SK-N-SH (cell line): ENCODE data around the gene TYMS. TPM values are rescaled to one million over a fixed set of nuclear protein-coding genes. Genes with fewer than 3 reads are reported as not detected.

Experiments used
- CTCF ChIA-PET: fragments of 300-600, 350-600 bp; formaldehyde crosslinking; extraction: SDS; loops from one replicate; lab custom pipeline; 2021; lab: Yijun Ruan, JAX
- POLR2A ChIA-PET: fragments of 350-600 bp; sonication (Branson Sonifier 250); formaldehyde crosslinking; extraction: SDS; loops from one replicate; lab custom pipeline; 2020; ENCODE audit warnings: antibody characterized with exemption, inconsistent platforms; lab: Yijun Ruan, JAX
- DNase-seq: peaks from one replicate; pipeline ENCODE4 v3.0.0; 2012
- H2AFZ ChIP-seq: fragments of 200-600 bp; sonication (generic); 2 replicates; pipeline ENCODE4 v1.8.1; 2016; ENCODE audit warnings: antibody characterized with exemption, mild to moderate bottlenecking, low read depth
- H3F3A ChIP-seq: fragments of 200-600 bp; sonication (generic); replicated peaks from 2 replicates; pipeline ENCODE3; 2016; ENCODE audit warnings: antibody characterized with exemption, mild to moderate bottlenecking; ENCODE audit not compliant: insufficient read depth
- H3K27ac ChIP-seq, 2 experiments: fragments of 200-500 bp in 1 of 2; fragments of 200-600 bp in 1 of 2; sonication (Bioruptor generic) in 1 of 2; sonication (generic), shearing (Covaris generic) in 1 of 2; 2 replicates each; pipeline versions ENCODE4 v1.5.1 to v1.6.1; 2014 to 2016; ENCODE audit warnings: low read depth in 2 of 2, inconsistent platforms in 1 of 2, low read length in 1 of 2, mild to moderate bottlenecking in 1 of 2, mixed read lengths in 1 of 2
- H3K27me3 ChIP-seq: fragments of 200-600 bp; sonication (generic), shearing (Covaris generic); 2 replicates; pipeline ENCODE4 v1.6.1; 2016; ENCODE audit warnings: mixed run types; ENCODE audit not compliant: insufficient read depth
- H3K36me3 ChIP-seq, 2 experiments: fragments of 200-500 bp in 1 of 2; fragments of 200-600 bp in 1 of 2; sonication (Bioruptor generic) in 1 of 2; sonication (generic) in 1 of 2; replicated peaks in 1 of 2; 2 replicates each; pipeline versions ENCODE3 to v1.5.1; 2014 to 2016; ENCODE audit warnings: low read length in 1 of 2, mild to moderate bottlenecking in 1 of 2; ENCODE audit not compliant: insufficient read depth in 2 of 2, control insufficient read depth in 1 of 2
- H3K4me1 ChIP-seq, 2 experiments: fragments of 200-500 bp in 1 of 2; fragments of 200-600 bp in 1 of 2; sonication (Bioruptor generic) in 1 of 2; sonication (generic), shearing (Covaris generic) in 1 of 2; 2 replicates each; pipeline versions ENCODE4 v1.5.1 to v1.6.1; 2014 to 2016; ENCODE audit warnings: low read depth in 1 of 2, low read length in 1 of 2, mixed run types in 1 of 2; ENCODE audit not compliant: insufficient read depth in 2 of 2, control insufficient read depth in 1 of 2
- H3K4me2 ChIP-seq: fragments of 200-600 bp; sonication (generic), shearing (Covaris generic); 2 replicates; pipeline ENCODE4 v1.6.1; 2017; ENCODE audit warnings: mixed run types
- H3K4me3 ChIP-seq, 2 experiments: fragments of 200-500 bp in 1 of 2; fragments of 200-600 bp in 1 of 2; sonication (Bioruptor generic) in 1 of 2; sonication (generic), shearing (Covaris generic) in 1 of 2; 2 replicates each; pipeline versions ENCODE4 v1.5.1 to v1.8.1; 2014 to 2016; ENCODE audit warnings: low read depth in 2 of 2, inconsistent platforms in 1 of 2, low read length in 1 of 2, mild to moderate bottlenecking in 1 of 2, mixed read lengths in 1 of 2, moderate library complexity in 1 of 2
- H3K79me2 ChIP-seq: fragments of 200-600 bp; sonication (generic); 2 replicates; pipeline ENCODE4 v1.8.1; 2017; ENCODE audit warnings: mild to moderate bottlenecking; ENCODE audit not compliant: insufficient read depth
- H3K9ac ChIP-seq: fragments of 200-600 bp; sonication (generic); 2 replicates; pipeline ENCODE4 v1.6.1; 2017; ENCODE audit warnings: mixed run types
- H3K9me2 ChIP-seq: fragments of 200-600 bp; sonication (generic); 2 replicates; pipeline ENCODE4 v1.6.1; 2017; ENCODE audit warnings: mixed run types
- H3K9me3 ChIP-seq: fragments of 200-600 bp; sonication (generic); 2 replicates; pipeline ENCODE4 v1.6.1; 2017; ENCODE audit warnings: mixed run types, mild to moderate bottlenecking, moderate library complexity
- H4K20me1 ChIP-seq: fragments of 200-600 bp; sonication (generic); 2 replicates; pipeline ENCODE4 v1.6.1; 2017; ENCODE audit warnings: mild to moderate bottlenecking, mixed run types; ENCODE audit not compliant: insufficient read depth
- ELF1 ChIP-seq: IDR thresholded peaks from 2 replicates; pipeline ENCODE4 v1.4.0; 2012
- EZH2phosphoT487 ChIP-seq: fragments of 200-600 bp; sonication (generic); IDR thresholded peaks from 2 replicates; pipeline ENCODE4 v1.6.1; 2017; ENCODE audit warnings: low read depth, mixed run types, mild to moderate bottlenecking, antibody characterized with exemption, moderate library complexity, borderline replicate concordance
- FOSL2 ChIP-seq: IDR thresholded peaks from 2 replicates; pipeline ENCODE4 v1.4.0; 2012; ENCODE audit warnings: low read depth, mild to moderate bottlenecking, moderate library complexity, borderline replicate concordance
- FOXJ3 ChIP-seq: sonication (generic); formaldehyde crosslinking; IDR thresholded peaks from 2 replicates; pipeline ENCODE4 v1.5.1; 2020; ENCODE audit warnings: mild to moderate bottlenecking, missing genetic modification reagents
- FOXM1 ChIP-seq: IDR thresholded peaks from 2 replicates; pipeline ENCODE4 v1.4.0; 2012; ENCODE audit warnings: low read depth, mild to moderate bottlenecking
- GABPA ChIP-seq: IDR thresholded peaks from 2 replicates; pipeline ENCODE4 v1.4.0; 2012; ENCODE audit warnings: low read depth, mild to moderate bottlenecking
- GATA2 ChIP-seq: sonication (generic); formaldehyde crosslinking; IDR thresholded peaks from 2 replicates; pipeline ENCODE4 v1.5.0; 2020; ENCODE audit warnings: mild to moderate bottlenecking, missing genetic modification reagents
- JUND ChIP-seq: IDR thresholded peaks from 2 replicates; pipeline ENCODE4 v1.4.0; 2012
- MEF2A ChIP-seq: IDR thresholded peaks from 2 replicates; pipeline ENCODE4 v1.4.0; 2012; ENCODE audit warnings: low read depth, borderline replicate concordance
- NFIC ChIP-seq: IDR thresholded peaks from 2 replicates; pipeline ENCODE4 v1.4.0; 2012; ENCODE audit warnings: borderline replicate concordance
- POLR2AphosphoS5 ChIP-seq: IDR thresholded peaks from 2 replicates; pipeline ENCODE4 v1.6.1; 2012; ENCODE audit warnings: low read depth, low read length
- RCOR1 ChIP-seq: fragments of 150-350 bp; IDR thresholded peaks from 2 replicates; pipeline ENCODE4 v1.6.1; 2017; ENCODE audit warnings: antibody characterized with exemption, low read length
- RFX5 ChIP-seq: IDR thresholded peaks from 2 replicates; pipeline ENCODE4 v1.6.1; 2012; ENCODE audit warnings: mild to moderate bottlenecking, improper control_type of control experiment, low read length
- TAF1 ChIP-seq: IDR thresholded peaks from 2 replicates; pipeline ENCODE4 v1.6.1; 2012; ENCODE audit warnings: low read depth, mild to moderate bottlenecking, low read length, moderate library complexity, borderline replicate concordance
- TCF12 ChIP-seq: IDR thresholded peaks from 2 replicates; pipeline ENCODE4 v1.4.0; 2012
- TEAD4 ChIP-seq: IDR thresholded peaks from 2 replicates; pipeline ENCODE4 v1.4.0; 2012; ENCODE audit warnings: mild to moderate bottlenecking, borderline replicate concordance; ENCODE audit not compliant: insufficient read depth
- WGBS: methylation state at CpG from one replicate; pipeline ENCODE4 v1.1.6; 2017; ENCODE audit warnings: low lambda C conversion rate; 5-methylcytosine and 5-hydroxymethylcytosine counted together
- polyA plus RNA-seq, 3 experiments: library from polyadenylated mRNA; depleted of rRNA; stranded (reverse); fragments of >200 nt; gene quantifications; 2 replicates each; pipeline ENCODE4 v1.2.3, GENCODE V29; 2012
- TF ChIP-seq, protein P1 (sequence below): fragments of 150-350 bp; IDR thresholded peaks from 2 replicates; pipeline ENCODE4 v1.6.1; 2017; ENCODE audit warnings: antibody characterized with exemption, low read length, low read depth, borderline replicate concordance
- TF ChIP-seq, protein P2 (sequence below): IDR thresholded peaks from 2 replicates; pipeline ENCODE4 v1.4.0; 2012; ENCODE audit warnings: low read depth, borderline replicate concordance
- TF ChIP-seq, protein P3 (sequence below): IDR thresholded peaks from 2 replicates; pipeline ENCODE4 v1.4.0; 2012; ENCODE audit warnings: low read depth, borderline replicate concordance

TYMS gene
- polyA plus RNA-seq, 1 of the 3 experiments (the other 2 are of a cell fraction), result 101 TPM

DNA sequence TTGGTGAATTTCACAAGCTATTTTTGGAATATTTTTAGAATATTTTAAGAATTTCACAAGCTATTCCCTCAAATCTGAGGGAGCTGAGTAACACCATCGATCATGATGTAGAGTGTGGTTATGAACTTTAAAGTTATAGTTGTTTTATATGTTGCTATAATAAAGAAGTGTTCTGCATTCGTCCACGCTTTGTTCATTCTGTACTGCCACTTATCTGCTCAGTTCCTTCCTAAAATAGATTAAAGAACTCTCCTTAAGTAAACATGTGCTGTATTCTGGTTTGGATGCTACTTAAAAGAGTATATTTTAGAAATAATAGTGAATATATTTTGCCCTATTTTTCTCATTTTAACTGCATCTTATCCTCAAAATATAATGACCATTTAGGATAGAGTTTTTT lies 15.9 kb downstream of the TYMS start:
- DNase-seq, result no peak
- WGBS, result 95% methylated on average over 3 of the region's 3 CpGs
- no peaks in the 10 kb centered on the region for H3K27me3 ChIP-seq
- H3K4me1 ChIP-seq, result no peaks in the 10 kb centered on the region
- H4K20me1 ChIP-seq, result no peaks in the 10 kb centered on the region
- H3F3A ChIP-seq, result peaks cover 9% of the 10 kb centered on the region
- ChIA-PET POLR2A (interaction anchor here (0.6 kb wide), 1 partner anchor 464 kb away, joined by 4 read pairs; no protein-coding TSS in a partner anchor), CTCF (interaction anchor here (1.1 kb wide), 1 partner anchor 13 kb away, joined by 4 read pairs; no protein-coding TSS in a partner anchor)
- H3K27ac ChIP-seq, result no peak overlapping the region
- no peaks in the 10 kb centered on the region for H3K79me2 ChIP-seq
- H3K9ac ChIP-seq, result no peak overlapping the region
- no peak overlapping the region for H2AFZ ChIP-seq
- H3K9me3 ChIP-seq, result no peaks in the 10 kb centered on the region
- TF ChIP-seq ELF1, result no peak
- TF ChIP-seq TCF12, result no peak
- no peak for TF ChIP-seq RFX5
- TF ChIP-seq RCOR1, result no peak
- no peak for TF ChIP-seq FOXM1
- no peak for TF ChIP-seq EZH2phosphoT487
- H3K9me2 ChIP-seq, result no peaks in the 10 kb centered on the region
- no peak overlapping the region for H3K4me2 ChIP-seq
- H3K4me3 ChIP-seq, result no peak overlapping the region
- peaks cover 41 to 71% of the 10 kb centered on the region in 2 experiments for H3K36me3 ChIP-seq

DNA sequence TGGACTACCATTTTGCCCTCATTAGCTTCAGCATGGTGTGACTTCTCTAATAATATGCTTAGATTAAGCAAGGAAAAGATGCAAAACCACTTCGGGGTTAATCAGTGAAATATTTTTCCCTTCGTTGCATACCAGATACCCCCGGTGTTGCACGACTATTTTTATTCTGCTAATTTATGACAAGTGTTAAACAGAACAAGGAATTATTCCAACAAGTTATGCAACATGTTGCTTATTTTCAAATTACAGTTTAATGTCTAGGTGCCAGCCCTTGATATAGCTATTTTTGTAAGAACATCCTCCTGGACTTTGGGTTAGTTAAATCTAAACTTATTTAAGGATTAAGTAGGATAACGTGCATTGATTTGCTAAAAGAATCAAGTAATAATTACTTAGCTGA lies 16.3 kb downstream of the TYMS start:
- peaks cover 41 to 67% of the 10 kb centered on the region in 2 experiments for H3K36me3 ChIP-seq
- 86% methylated on average over 5 of the region's 5 CpGs for WGBS
- CTCF ChIA-PET, result interaction anchor here (1.1 kb wide), 1 partner anchor 13 kb away, joined by 4 read pairs; no protein-coding TSS in a partner anchor

DNA sequence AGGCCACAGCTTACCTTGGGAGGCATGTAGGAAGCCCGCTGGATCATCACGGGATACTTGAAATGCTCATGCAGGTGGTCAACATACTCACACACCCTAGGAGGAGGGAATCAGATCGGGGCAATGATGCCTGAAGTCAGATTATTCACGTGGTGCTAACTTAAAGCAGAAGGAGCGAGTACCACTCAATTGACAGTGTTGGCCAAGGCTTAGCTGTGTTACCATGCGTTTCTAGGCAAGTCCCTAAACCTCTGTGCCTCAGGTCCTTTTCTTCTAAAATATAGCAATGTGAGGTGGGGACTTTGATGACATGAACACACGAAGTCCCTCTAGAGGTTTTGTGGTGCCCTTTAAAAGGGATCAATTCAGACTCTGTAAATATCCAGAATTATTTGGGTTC lies 17.9 kb downstream of the TYMS start:
- no peaks in the 10 kb centered on the region for H3K79me2 ChIP-seq
- peaks cover 33 to 64% of the 10 kb centered on the region in 2 experiments for H3K36me3 ChIP-seq
- H3K27ac ChIP-seq, result no peak overlapping the region
- ChIA-PET CTCF (no interaction called here), POLR2A (no interaction called here)
- H3K4me2 ChIP-seq, result no peak overlapping the region
- H2AFZ ChIP-seq, result no peak overlapping the region
- peaks cover 9% of the 10 kb centered on the region for H3F3A ChIP-seq
- H3K27me3 ChIP-seq, result no peaks in the 10 kb centered on the region
- WGBS, result 93% methylated on average over 6 of the region's 7 CpGs
- H3K9me3 ChIP-seq, result no peaks in the 10 kb centered on the region
- no peaks in the 10 kb centered on the region for H3K4me1 ChIP-seq
- H3K9me2 ChIP-seq, result no peaks in the 10 kb centered on the region
- no peak for DNase-seq
- H3K4me3 ChIP-seq, result no peak overlapping the region
- H4K20me1 ChIP-seq, result no peaks in the 10 kb centered on the region
- no peak overlapping the region for H3K9ac ChIP-seq
- TF ChIP-seq MEF2A (no peak), GABPA (no peak), TAF1 (no peak), POLR2AphosphoS5 (no peak), FOXJ3 (no peak), TEAD4 (no peak), FOSL2 (no peak), GATA2 (CRISPR knock-in tag) (no peak), JUND (no peak), NFIC (no peak), RCOR1 (no peak), TCF12 (no peak)
- TF ChIP-seq, protein P1, sequence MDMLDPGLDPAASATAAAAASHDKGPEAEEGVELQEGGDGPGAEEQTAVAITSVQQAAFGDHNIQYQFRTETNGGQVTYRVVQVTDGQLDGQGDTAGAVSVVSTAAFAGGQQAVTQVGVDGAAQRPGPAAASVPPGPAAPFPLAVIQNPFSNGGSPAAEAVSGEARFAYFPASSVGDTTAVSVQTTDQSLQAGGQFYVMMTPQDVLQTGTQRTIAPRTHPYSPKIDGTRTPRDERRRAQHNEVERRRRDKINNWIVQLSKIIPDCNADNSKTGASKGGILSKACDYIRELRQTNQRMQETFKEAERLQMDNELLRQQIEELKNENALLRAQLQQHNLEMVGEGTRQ, result no peak
- TF ChIP-seq, protein P2, sequence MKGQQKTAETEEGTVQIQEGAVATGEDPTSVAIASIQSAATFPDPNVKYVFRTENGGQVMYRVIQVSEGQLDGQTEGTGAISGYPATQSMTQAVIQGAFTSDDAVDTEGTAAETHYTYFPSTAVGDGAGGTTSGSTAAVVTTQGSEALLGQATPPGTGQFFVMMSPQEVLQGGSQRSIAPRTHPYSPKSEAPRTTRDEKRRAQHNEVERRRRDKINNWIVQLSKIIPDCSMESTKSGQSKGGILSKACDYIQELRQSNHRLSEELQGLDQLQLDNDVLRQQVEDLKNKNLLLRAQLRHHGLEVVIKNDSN, result no peak

More for the DNA sequence above, 16.3 kb downstream of the TYMS start:
- Histone ChIP-seq H3K4me2 (no peak overlapping the region), H3K9me2 (no peaks in the 10 kb centered on the region), H3K79me2 (no peaks in the 10 kb centered on the region), H3K4me3 (no peak overlapping the region), H3F3A (peaks cover 9% of the 10 kb centered on the region), H2AFZ (no peak overlapping the region), H4K20me1 (no peaks in the 10 kb centered on the region), H3K9me3 (no peaks in the 10 kb centered on the region), H3K4me1 (no peaks in the 10 kb centered on the region), H3K9ac (no peak overlapping the region), H3K27me3 (no peaks in the 10 kb centered on the region), H3K27ac (no peak overlapping the region)
- DNase-seq, result no peak
- no peak for TF ChIP-seq GABPA
- TF ChIP-seq, protein P3, sequence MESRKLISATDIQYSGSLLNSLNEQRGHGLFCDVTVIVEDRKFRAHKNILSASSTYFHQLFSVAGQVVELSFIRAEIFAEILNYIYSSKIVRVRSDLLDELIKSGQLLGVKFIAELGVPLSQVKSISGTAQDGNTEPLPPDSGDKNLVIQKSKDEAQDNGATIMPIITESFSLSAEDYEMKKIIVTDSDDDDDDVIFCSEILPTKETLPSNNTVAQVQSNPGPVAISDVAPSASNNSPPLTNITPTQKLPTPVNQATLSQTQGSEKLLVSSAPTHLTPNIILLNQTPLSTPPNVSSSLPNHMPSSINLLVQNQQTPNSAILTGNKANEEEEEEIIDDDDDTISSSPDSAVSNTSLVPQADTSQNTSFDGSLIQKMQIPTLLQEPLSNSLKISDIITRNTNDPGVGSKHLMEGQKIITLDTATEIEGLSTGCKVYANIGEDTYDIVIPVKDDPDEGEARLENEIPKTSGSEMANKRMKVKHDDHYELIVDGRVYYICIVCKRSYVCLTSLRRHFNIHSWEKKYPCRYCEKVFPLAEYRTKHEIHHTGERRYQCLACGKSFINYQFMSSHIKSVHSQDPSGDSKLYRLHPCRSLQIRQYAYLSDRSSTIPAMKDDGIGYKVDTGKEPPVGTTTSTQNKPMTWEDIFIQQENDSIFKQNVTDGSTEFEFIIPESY, result no peak
- TF ChIP-seq MEF2A, result no peak
- no peak for TF ChIP-seq GATA2 (CRISPR knock-in tag)
- POLR2A ChIA-PET, result interaction anchor here (0.6 kb wide), 1 partner anchor 465 kb away, joined by 4 read pairs; no protein-coding TSS in a partner anchor
